Right atrium auricular region (tissue), 2 donors: ENCODE measurements around the gene NLN. TPM values are rescaled to one million over a fixed set of nuclear protein-coding genes. Genes with fewer than 3 reads are reported as not detected.

ENCODE experiments used
- DNase-seq: peaks from one replicate; pipeline ENCODE4 v3.0.0-alpha.2; 2019; ENCODE audit warnings: low spot score
- H3K27ac ChIP-seq, 2 donors: fragments of 200-600 bp; sonication (generic); 1 replicate in 1 of 2; 2 replicates in 1 of 2; pipeline ENCODE4 v1.5.1; 2016 to 2019
- H3K27me3 ChIP-seq, 2 donors: fragments of 200-600 bp; sonication (generic); one replicate each; pipeline versions ENCODE4 v1.5.1 to v1.6.0; 2017 to 2019
- H3K36me3 ChIP-seq: fragments of 200-600 bp; sonication (generic); one replicate; pipeline ENCODE4 v1.5.1; 2016
- H3K4me1 ChIP-seq, 2 donors: fragments of 200-600 bp; sonication (generic); one replicate each; pipeline versions ENCODE4 v1.5.1 to v1.6.0; 2017 to 2019
- H3K4me3 ChIP-seq, 2 donors: fragments of 200-600 bp; sonication (generic); 1 replicate in 1 of 2; 2 replicates in 1 of 2; pipeline ENCODE4 v1.5.1; 2017 to 2019; ENCODE audit warnings: mild to moderate bottlenecking in 1 of 2, moderate library complexity in 1 of 2
- H3K9me3 ChIP-seq, 2 donors: fragments of 200-600 bp; sonication (generic); one replicate each; pipeline ENCODE4 v1.5.1; 2019
- total RNA-seq, 2 donors: library from RNA; depleted of rRNA; stranded (reverse); fragments of >200 nt; gene quantifications; one replicate each; pipeline ENCODE4 v1.1.0, GENCODE V29; 2016
- TF ChIP-seq, protein P1 (sequence below), 2 donors: fragments of 200-600 bp; sonication (generic); IDR thresholded peaks; one replicate each; pipeline ENCODE4 v1.5.1; 2019; ENCODE audit warnings: antibody characterized with exemption in 2 of 2

Gene NLN
- total RNA-seq, 2 donors from 2014 or later = 5.9 to 7.2 TPM

DNA sequence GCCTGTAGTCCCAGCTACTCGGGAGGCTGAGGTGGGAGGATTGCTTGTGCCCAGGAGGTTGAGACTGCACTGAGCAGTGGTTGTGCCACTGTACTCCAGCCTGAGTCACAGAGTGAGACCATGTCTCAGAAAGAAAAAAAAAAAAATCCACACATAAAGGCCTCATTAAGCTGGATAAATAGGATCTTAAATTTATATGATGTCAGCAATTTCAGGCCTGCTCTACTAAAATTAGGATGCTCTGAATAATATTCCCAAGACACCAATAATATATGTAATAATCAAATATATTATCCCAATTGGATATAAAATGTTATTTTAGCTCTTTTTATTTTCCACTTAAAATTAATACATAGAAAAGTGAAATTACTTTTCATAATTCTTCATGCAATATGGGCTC is 43.6 kb downstream of the NLN start:
- no peak for DNase-seq
- H3K9me3 ChIP-seq = no peaks in the 10 kb centered on the region
- peaks cover 4% of the 10 kb centered on the region for H3K36me3 ChIP-seq
- TF ChIP-seq, protein P1, sequence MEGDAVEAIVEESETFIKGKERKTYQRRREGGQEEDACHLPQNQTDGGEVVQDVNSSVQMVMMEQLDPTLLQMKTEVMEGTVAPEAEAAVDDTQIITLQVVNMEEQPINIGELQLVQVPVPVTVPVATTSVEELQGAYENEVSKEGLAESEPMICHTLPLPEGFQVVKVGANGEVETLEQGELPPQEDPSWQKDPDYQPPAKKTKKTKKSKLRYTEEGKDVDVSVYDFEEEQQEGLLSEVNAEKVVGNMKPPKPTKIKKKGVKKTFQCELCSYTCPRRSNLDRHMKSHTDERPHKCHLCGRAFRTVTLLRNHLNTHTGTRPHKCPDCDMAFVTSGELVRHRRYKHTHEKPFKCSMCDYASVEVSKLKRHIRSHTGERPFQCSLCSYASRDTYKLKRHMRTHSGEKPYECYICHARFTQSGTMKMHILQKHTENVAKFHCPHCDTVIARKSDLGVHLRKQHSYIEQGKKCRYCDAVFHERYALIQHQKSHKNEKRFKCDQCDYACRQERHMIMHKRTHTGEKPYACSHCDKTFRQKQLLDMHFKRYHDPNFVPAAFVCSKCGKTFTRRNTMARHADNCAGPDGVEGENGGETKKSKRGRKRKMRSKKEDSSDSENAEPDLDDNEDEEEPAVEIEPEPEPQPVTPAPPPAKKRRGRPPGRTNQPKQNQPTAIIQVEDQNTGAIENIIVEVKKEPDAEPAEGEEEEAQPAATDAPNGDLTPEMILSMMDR (IDR thresholded peaks at IDR 0.05) = no peak
- no peaks in the 10 kb centered on the region for H3K27me3 ChIP-seq
- H3K4me1 ChIP-seq = no peaks in the 10 kb centered on the region
- no peak overlapping the region for H3K4me3 ChIP-seq
- H3K27ac ChIP-seq = no peak overlapping the region

DNA sequence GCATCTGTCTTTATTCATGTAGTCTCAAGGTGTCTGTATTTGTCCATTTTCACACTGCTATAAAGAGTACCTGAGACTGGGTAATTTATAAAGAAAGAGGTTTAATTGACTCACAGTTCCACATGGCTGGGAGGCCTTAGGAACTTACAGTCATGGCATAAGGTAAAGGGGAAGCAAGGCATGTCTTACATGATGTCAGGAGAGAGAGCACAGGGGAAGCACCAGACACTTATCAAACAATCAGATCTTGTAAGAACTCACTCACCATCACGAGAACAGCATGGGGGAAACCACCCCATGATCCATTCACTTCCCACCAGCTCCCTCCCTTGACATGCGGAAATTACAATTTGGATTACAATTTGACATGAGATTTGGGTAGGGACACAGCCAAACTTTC is 44.2 kb downstream of the NLN start:
- TF ChIP-seq, protein P1 (IDR thresholded peaks at IDR 0.05) = no peak
- peaks cover 4% of the 10 kb centered on the region for H3K36me3 ChIP-seq
- no peak for DNase-seq
- no peaks in the 10 kb centered on the region for H3K27me3 ChIP-seq
- no peak overlapping the region for H3K4me3 ChIP-seq
- no peaks in the 10 kb centered on the region for H3K4me1 ChIP-seq
- H3K27ac ChIP-seq = no peak overlapping the region
- H3K9me3 ChIP-seq = no peaks in the 10 kb centered on the region

DNA sequence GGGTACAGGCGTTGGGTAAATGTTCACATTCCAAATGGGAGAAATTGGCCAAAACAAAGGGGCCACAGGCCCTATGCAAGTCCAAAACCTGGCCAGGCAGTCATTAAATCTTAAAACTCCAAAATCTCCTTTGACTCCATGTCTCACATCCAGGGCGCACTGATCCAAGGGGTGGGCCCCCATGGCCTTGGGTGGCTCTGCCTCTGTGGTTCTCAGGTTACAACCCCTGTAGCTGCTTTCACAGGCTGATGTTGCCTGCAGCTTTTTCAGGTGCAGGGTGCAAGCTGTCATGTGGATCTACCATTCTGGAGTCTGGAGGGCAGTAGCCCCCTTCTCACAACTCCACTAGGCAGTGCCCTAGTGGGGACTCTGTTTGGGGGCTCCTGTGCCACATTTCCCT is 44.8 kb downstream of the NLN start:
- Histone ChIP-seq H3K4me1 (no peaks in the 10 kb centered on the region), H3K27me3 (no peaks in the 10 kb centered on the region), H3K27ac (no peak overlapping the region), H3K36me3 (peaks cover 4% of the 10 kb centered on the region), H3K4me3 (no peak overlapping the region), H3K9me3 (no peaks in the 10 kb centered on the region)
- no peak for DNase-seq
- TF ChIP-seq, protein P1 (IDR thresholded peaks at IDR 0.05) = no peak

DNA sequence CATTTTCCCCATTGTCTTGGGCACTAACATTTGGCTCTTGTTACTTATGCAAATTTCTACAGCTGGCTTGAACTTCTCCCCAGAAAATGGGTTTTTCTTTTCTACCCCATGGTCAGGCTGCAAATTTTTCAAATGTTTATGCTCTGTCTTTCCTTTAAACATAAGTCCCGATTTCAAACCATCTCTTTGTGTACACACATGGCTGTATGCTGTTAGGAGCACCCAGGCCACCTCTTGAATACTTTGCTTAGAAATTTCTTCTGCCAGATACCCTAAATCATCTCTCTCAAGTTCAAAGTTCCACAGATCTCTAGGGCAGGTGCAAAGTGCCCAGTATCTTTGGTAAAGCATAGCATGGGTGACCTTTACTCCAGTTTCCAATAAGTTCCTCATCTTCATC is 45.6 kb downstream of the NLN start:
- H3K27me3 ChIP-seq = no peaks in the 10 kb centered on the region
- no peaks in the 10 kb centered on the region for H3K4me1 ChIP-seq
- no peak overlapping the region for H3K27ac ChIP-seq
- no peak for DNase-seq
- H3K9me3 ChIP-seq = no peaks in the 10 kb centered on the region
- H3K4me3 ChIP-seq = no peak overlapping the region
- TF ChIP-seq, protein P1 (IDR thresholded peaks at IDR 0.05) = no peak
- H3K36me3 ChIP-seq = peaks cover 4% of the 10 kb centered on the region

DNA sequence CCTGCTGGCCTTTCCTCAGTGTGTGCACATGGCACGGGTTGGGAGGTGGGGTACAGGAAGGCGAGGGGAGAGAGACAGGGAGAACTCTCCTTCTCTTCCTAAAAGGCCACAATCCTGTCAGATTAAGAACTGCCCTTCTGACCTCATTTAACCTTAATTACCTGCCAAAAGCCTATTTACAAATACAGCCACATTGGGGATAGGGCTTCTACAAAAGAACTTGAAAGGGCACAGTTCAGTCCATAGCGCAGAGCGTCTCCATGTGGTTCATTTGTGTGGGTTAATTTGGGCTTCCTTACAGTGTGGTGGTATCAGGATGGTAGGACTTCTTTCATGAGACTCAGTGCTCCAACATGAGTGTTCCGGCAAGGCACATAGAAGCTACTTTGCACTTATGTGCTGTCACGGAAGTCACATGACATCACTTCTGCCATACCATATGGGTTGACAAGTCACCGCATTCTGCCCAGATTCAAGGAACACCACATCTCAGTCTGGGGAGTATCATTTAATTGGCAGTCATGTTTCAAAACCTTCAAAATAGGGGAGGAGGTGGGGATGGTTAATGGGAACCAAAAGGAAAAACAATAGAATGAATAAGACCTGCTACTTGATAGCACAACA is 46.8 kb downstream of the NLN start:
- Histone ChIP-seq H3K9me3 (no peaks in the 10 kb centered on the region), H3K4me3 (no peak overlapping the region), H3K36me3 (peaks cover 4% of the 10 kb centered on the region), H3K27ac (no peak overlapping the region), H3K4me1 (no peaks in the 10 kb centered on the region), H3K27me3 (no peaks in the 10 kb centered on the region)
- TF ChIP-seq, protein P1 (IDR thresholded peaks at IDR 0.05) = no peak
- DNase-seq = no peak

DNA sequence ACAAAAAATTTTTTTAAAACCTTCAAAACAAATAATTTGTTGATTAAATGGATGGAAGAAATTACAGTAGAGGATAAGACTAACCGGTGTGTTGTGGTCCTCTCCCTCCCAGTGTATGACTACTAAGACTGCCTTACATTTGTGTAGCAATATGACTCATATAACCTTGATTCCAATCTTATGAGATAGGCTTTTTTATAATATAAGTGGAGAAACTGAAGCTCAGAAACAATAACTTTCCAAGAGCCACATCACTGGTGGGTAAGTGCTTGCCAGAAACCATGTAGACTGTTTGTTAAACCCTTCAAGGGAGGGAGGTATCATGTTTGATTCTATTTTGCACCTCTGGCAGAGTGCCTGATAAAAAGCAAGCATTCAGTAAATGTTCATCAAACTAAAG is 47.5 kb downstream of the NLN start:
- Histone ChIP-seq H3K4me1 (no peaks in the 10 kb centered on the region), H3K27ac (no peak overlapping the region), H3K36me3 (peaks cover 4% of the 10 kb centered on the region), H3K27me3 (no peaks in the 10 kb centered on the region), H3K9me3 (no peaks in the 10 kb centered on the region), H3K4me3 (no peak overlapping the region)
- no peak for DNase-seq
- TF ChIP-seq, protein P1 (IDR thresholded peaks at IDR 0.05) = no peak
